ENCODE data around the gene ZDHHC14.

The ZDHHC14 gene

GRCh38 chr6:157549468-157549745, 168.4 kb downstream of the ZDHHC14 start:
- Histone ChIP-seq H2BK120ac (ENCODE audit: low read depth, low read length) (no peak overlapping the region), H3K36me3 (replicated peaks in 1 of 2; ENCODE audit: control insufficient read depth in 2 of 2, insufficient read depth in 2 of 2, low read length in 2 of 2) (no peaks in the 10 kb centered on the region), H3K27me3 (ENCODE audit: control insufficient read depth in 3 of 3, insufficient read depth in 3 of 3, low read depth in 1 of 3, low read length in 3 of 3) (no peaks in the 10 kb centered on the region), H4K91ac (ENCODE audit: low read depth, low read length, poor library complexity) (no peak overlapping the region), H2BK15ac (ENCODE audit: low read length) (no peak overlapping the region), H2AFZ (ENCODE audit: low read length) (no peak overlapping the region), H3K4me2 (ENCODE audit: insufficient read depth, low read length, poor library complexity, severe bottlenecking) (no peak overlapping the region), H2BK5ac (ENCODE audit: low read length) (no peak overlapping the region), H3K9me3 (replicated peaks in 1 of 2; ENCODE audit: control insufficient read depth in 2 of 2, insufficient read depth in 1 of 2, low read depth in 1 of 2, low read length in 2 of 2) (peaks cover 0 to 4% of the 10 kb centered on the region in 2 donors), H3K4me3 (ENCODE audit: low read length in 2 of 2) (no peak overlapping the region), H2AK5ac (ENCODE audit: low read depth, low read length) (no peak overlapping the region), H3K79me1 (ENCODE audit: low read depth, low read length) (no peaks in the 10 kb centered on the region), H3K4me1 (ENCODE audit: control insufficient read depth in 2 of 2, insufficient read depth in 1 of 2, low read depth in 1 of 2, low read length in 2 of 2) (peaks cover 10 to 15% of the 10 kb centered on the region in 2 donors), H3K9ac (ENCODE audit: low read depth, low read length, poor library complexity) (no peak overlapping the region), H3K4ac (ENCODE audit: low read length) (no peak overlapping the region), H3K27ac (replicated peaks; ENCODE audit: low read length) (no peak overlapping the region), H3K18ac (ENCODE audit: low read length) (no peak overlapping the region), H4K8ac (ENCODE audit: low read depth, low read length) (no peak overlapping the region), H3K14ac (ENCODE audit: low read length) (no peak overlapping the region), H2BK12ac (ENCODE audit: low read length) (no peak overlapping the region), H3K23ac (ENCODE audit: low read depth, low read length, poor library complexity) (no peak overlapping the region)
- DNase-seq (ENCODE audit: low spot score) = no peak
- no CpG with 5 or more reads among the region's 3 CpGs for WGBS, 2 donors (ENCODE audit: extremely low coverage in 2 of 2, insufficient read length in 2 of 2, insufficient replicate concordance in 1 of 2)

- Histone ChIP-seq H3K4me1 (ENCODE audit: control insufficient read depth in 2 of 2, insufficient read depth in 1 of 2, low read depth in 1 of 2, low read length in 2 of 2) (peaks cover 11 to 20% of the 10 kb centered on the region in 2 donors), H3K27ac (replicated peaks; ENCODE audit: low read length) (no peak overlapping the region), H3K4ac (ENCODE audit: low read length) (no peak overlapping the region), H2AFZ (ENCODE audit: low read length) (no peak overlapping the region), H2BK15ac (ENCODE audit: low read length) (no peak overlapping the region), H3K27me3 (ENCODE audit: control insufficient read depth in 3 of 3, insufficient read depth in 3 of 3, low read depth in 1 of 3, low read length in 3 of 3) (no peaks in the 10 kb centered on the region), H3K79me1 (ENCODE audit: low read depth, low read length) (no peaks in the 10 kb centered on the region), H2AK5ac (ENCODE audit: low read depth, low read length) (no peak overlapping the region), H3K18ac (ENCODE audit: low read length) (no peak overlapping the region), H3K9me3 (replicated peaks in 1 of 2; ENCODE audit: control insufficient read depth in 2 of 2, insufficient read depth in 1 of 2, low read depth in 1 of 2, low read length in 2 of 2) (no peaks in the 10 kb centered on the region), H2BK5ac (ENCODE audit: low read length) (peak overlapping the region; percentile 4), H4K91ac (ENCODE audit: low read depth, low read length, poor library complexity) (no peak overlapping the region), H3K14ac (ENCODE audit: low read length) (no peak overlapping the region), H3K9ac (ENCODE audit: low read depth, low read length, poor library complexity) (no peak overlapping the region), H2BK12ac (ENCODE audit: low read length) (no peak overlapping the region), H3K4me3 (ENCODE audit: low read length in 2 of 2) (no peak overlapping the region), H3K36me3 (replicated peaks in 1 of 2; ENCODE audit: control insufficient read depth in 2 of 2, insufficient read depth in 2 of 2, low read length in 2 of 2) (no peaks in the 10 kb centered on the region), H3K4me2 (ENCODE audit: insufficient read depth, low read length, poor library complexity, severe bottlenecking) (no peak overlapping the region), H4K8ac (ENCODE audit: low read depth, low read length) (no peak overlapping the region), H2BK120ac (ENCODE audit: low read depth, low read length) (no peak overlapping the region), H3K23ac (ENCODE audit: low read depth, low read length, poor library complexity) (no peak overlapping the region)
- WGBS, 2 donors (ENCODE audit: extremely low coverage in 2 of 2, insufficient read length in 2 of 2, insufficient replicate concordance in 1 of 2) = no CpG with 5 or more reads among the region's 12 CpGs
- no peak for DNase-seq (ENCODE audit: low spot score)
Observed at GRCh38 chr6:157550114-157550989, 169.4 kb downstream of the ZDHHC14 start.

- H2AK5ac ChIP-seq (ENCODE audit: low read depth, low read length) = no peak overlapping the region
- H4K91ac ChIP-seq (ENCODE audit: low read depth, low read length, poor library complexity) = no peak overlapping the region
- H3K9me3 ChIP-seq (replicated peaks in 1 of 2; ENCODE audit: control insufficient read depth in 2 of 2, insufficient read depth in 1 of 2, low read depth in 1 of 2, low read length in 2 of 2) = no peaks in the 10 kb centered on the region
- no peak overlapping the region for H3K14ac ChIP-seq (ENCODE audit: low read length)
- H3K18ac ChIP-seq (ENCODE audit: low read length) = no peak overlapping the region
- H3K27me3 ChIP-seq (ENCODE audit: control insufficient read depth in 3 of 3, insufficient read depth in 3 of 3, low read depth in 1 of 3, low read length in 3 of 3) = no peaks in the 10 kb centered on the region
- peak overlapping the region; percentile 4 for H2BK5ac ChIP-seq (ENCODE audit: low read length)
- no peak overlapping the region for H3K27ac ChIP-seq (replicated peaks; ENCODE audit: low read length)
- H4K8ac ChIP-seq (ENCODE audit: low read depth, low read length) = no peak overlapping the region
- no peak overlapping the region for H3K4me3 ChIP-seq (ENCODE audit: low read length in 2 of 2)
- H3K36me3 ChIP-seq (replicated peaks in 1 of 2; ENCODE audit: control insufficient read depth in 2 of 2, insufficient read depth in 2 of 2, low read length in 2 of 2) = no peaks in the 10 kb centered on the region
- H2AFZ ChIP-seq (ENCODE audit: low read length) = no peak overlapping the region
- H3K23ac ChIP-seq (ENCODE audit: low read depth, low read length, poor library complexity) = no peak overlapping the region
- H3K4ac ChIP-seq (ENCODE audit: low read length) = no peak overlapping the region
- H2BK15ac ChIP-seq (ENCODE audit: low read length) = no peak overlapping the region
- no peaks in the 10 kb centered on the region for H3K79me1 ChIP-seq (ENCODE audit: low read depth, low read length)
- H2BK120ac ChIP-seq (ENCODE audit: low read depth, low read length) = no peak overlapping the region
- H2BK12ac ChIP-seq (ENCODE audit: low read length) = no peak overlapping the region
- no CpG with 5 or more reads among the region's 6 CpGs for WGBS, 2 donors (ENCODE audit: extremely low coverage in 2 of 2, insufficient read length in 2 of 2, insufficient replicate concordance in 1 of 2)
- H3K4me2 ChIP-seq (ENCODE audit: insufficient read depth, low read length, poor library complexity, severe bottlenecking) = no peak overlapping the region
- H3K4me1 ChIP-seq (ENCODE audit: control insufficient read depth in 2 of 2, insufficient read depth in 1 of 2, low read depth in 1 of 2, low read length in 2 of 2) = peaks cover 16 to 28% of the 10 kb centered on the region in 2 donors
- DNase-seq (ENCODE audit: low spot score) = no peak
- H3K9ac ChIP-seq (ENCODE audit: low read depth, low read length, poor library complexity) = no peak overlapping the region
Observed at GRCh38 chr6:157551041-157551832, 170.2 kb downstream of the ZDHHC14 start.

GRCh38 chr6:157552081-157552747, 171.2 kb downstream of the ZDHHC14 start:
- Histone ChIP-seq H2BK15ac (ENCODE audit: low read length) (no peak overlapping the region), H3K9ac (ENCODE audit: low read depth, low read length, poor library complexity) (no peak overlapping the region), H3K4me2 (ENCODE audit: insufficient read depth, low read length, poor library complexity, severe bottlenecking) (peak overlapping the region; percentile 29), H4K8ac (ENCODE audit: low read depth, low read length) (no peak overlapping the region), H2BK5ac (ENCODE audit: low read length) (no peak overlapping the region), H3K14ac (ENCODE audit: low read length) (no peak overlapping the region), H3K27me3 (ENCODE audit: control insufficient read depth in 3 of 3, insufficient read depth in 3 of 3, low read depth in 1 of 3, low read length in 3 of 3) (no peaks in the 10 kb centered on the region), H2BK12ac (ENCODE audit: low read length) (no peak overlapping the region), H2AK5ac (ENCODE audit: low read depth, low read length) (no peak overlapping the region), H3K23ac (ENCODE audit: low read depth, low read length, poor library complexity) (no peak overlapping the region), H2BK120ac (ENCODE audit: low read depth, low read length) (no peak overlapping the region), H3K79me1 (ENCODE audit: low read depth, low read length) (no peaks in the 10 kb centered on the region), H3K9me3 (replicated peaks in 1 of 2; ENCODE audit: control insufficient read depth in 2 of 2, insufficient read depth in 1 of 2, low read depth in 1 of 2, low read length in 2 of 2) (no peaks in the 10 kb centered on the region), H3K4ac (ENCODE audit: low read length) (no peak overlapping the region), H3K4me1 (ENCODE audit: control insufficient read depth in 2 of 2, insufficient read depth in 1 of 2, low read depth in 1 of 2, low read length in 2 of 2) (peaks cover 16 to 31% of the 10 kb centered on the region in 2 donors), H2AFZ (ENCODE audit: low read length) (peak overlapping the region; percentile 39), H3K4me3 (ENCODE audit: low read length in 2 of 2) (no peak overlapping the region), H3K27ac (replicated peaks; ENCODE audit: low read length) (peak overlapping the region; percentile 48), H4K91ac (ENCODE audit: low read depth, low read length, poor library complexity) (no peak overlapping the region), H3K18ac (ENCODE audit: low read length) (no peak overlapping the region), H3K36me3 (replicated peaks in 1 of 2; ENCODE audit: control insufficient read depth in 2 of 2, insufficient read depth in 2 of 2, low read length in 2 of 2) (no peaks in the 10 kb centered on the region)
- WGBS, 2 donors (ENCODE audit: extremely low coverage in 2 of 2, insufficient read length in 2 of 2, insufficient replicate concordance in 1 of 2) = no CpG with 5 or more reads among the region's 9 CpGs
- peak; percentile 54 for DNase-seq (ENCODE audit: low spot score)
